ENCODE results near the gene CNTROB.

CNTROB gene

DNA sequence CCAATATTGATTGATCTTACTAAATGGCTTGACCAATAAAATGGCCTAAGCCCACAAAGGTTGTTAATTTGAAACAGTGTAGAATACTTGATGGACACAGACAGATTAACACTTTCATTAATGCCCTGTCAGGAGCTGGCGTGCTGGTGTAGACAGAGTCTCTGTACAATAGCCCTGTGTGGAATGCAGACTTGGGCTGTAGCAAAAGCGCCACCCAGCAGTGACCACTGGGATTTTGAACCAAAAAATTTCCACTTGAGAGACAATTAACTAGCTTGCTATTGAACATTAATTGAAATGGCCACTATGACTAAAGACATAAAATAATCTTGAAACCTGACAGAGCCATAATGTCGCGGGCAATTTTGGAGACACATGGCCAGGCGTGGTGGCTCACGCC is 50.7 kb downstream of the CNTROB start:
- H3K9ac ChIP-seq: no peak overlapping the region
- no peak for TF ChIP-seq CTCF (IDR thresholded peaks at IDR 0.05)
- H3K27me3 ChIP-seq (ENCODE audit: control insufficient read depth, insufficient read depth, low read length): no peaks in the 10 kb centered on the region
- no peaks in the 10 kb centered on the region for H3K4me1 ChIP-seq
- no peak overlapping the region for H2AFZ ChIP-seq
- no peaks in the 10 kb centered on the region for H3K36me3 ChIP-seq (ENCODE audit: control insufficient read depth, insufficient read depth, low read length)
- H3K4me3 ChIP-seq (ENCODE audit: low read depth, low read length): no peak overlapping the region
- H3K27ac ChIP-seq: no peak overlapping the region
- H3K9me3 ChIP-seq (ENCODE audit: control insufficient read depth, low read length): no peaks in the 10 kb centered on the region
- H3K79me2 ChIP-seq: no peaks in the 10 kb centered on the region
- H3K4me2 ChIP-seq (ENCODE audit: low read length): no peak overlapping the region

DNA sequence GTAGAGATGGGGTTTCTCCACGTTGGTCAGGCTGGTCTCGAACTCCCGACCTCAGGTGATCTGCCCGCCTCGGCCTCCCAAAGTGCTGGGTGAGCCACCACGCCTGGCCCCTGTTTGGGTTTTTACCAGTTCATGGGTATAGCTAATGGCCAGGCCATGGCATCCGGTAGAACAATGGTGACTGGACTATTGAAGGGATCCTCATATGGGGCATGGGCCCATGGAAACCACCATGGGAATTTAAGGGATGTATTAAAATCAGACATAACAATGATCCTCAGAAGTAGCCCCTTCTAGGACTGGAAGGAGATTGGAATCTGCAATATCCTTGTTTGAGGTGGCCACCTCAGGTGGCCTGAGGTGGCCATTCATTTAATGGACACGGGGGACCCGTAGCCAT is 52.9 kb downstream of the CNTROB start:
- Histone ChIP-seq H3K4me3 (ENCODE audit: low read depth, low read length) (no peak overlapping the region), H3K9me3 (ENCODE audit: control insufficient read depth, low read length) (no peaks in the 10 kb centered on the region), H3K79me2 (no peaks in the 10 kb centered on the region), H3K4me2 (ENCODE audit: low read length) (no peak overlapping the region), H3K9ac (no peak overlapping the region), H3K4me1 (no peaks in the 10 kb centered on the region), H3K36me3 (ENCODE audit: control insufficient read depth, insufficient read depth, low read length) (no peaks in the 10 kb centered on the region), H3K27ac (no peak overlapping the region), H2AFZ (no peak overlapping the region), H3K27me3 (ENCODE audit: control insufficient read depth, insufficient read depth, low read length) (no peaks in the 10 kb centered on the region)
- TF ChIP-seq CTCF (IDR thresholded peaks at IDR 0.05): no peak

GRCh38 chr17:7987112-7987893 is 55.3 kb downstream of the CNTROB start:
- H2AFZ ChIP-seq: no peak overlapping the region
- no peaks in the 10 kb centered on the region for H3K36me3 ChIP-seq (ENCODE audit: control insufficient read depth, insufficient read depth, low read length)
- no peaks in the 10 kb centered on the region for H3K27me3 ChIP-seq (ENCODE audit: control insufficient read depth, insufficient read depth, low read length)
- H3K79me2 ChIP-seq: no peaks in the 10 kb centered on the region
- H3K27ac ChIP-seq: no peak overlapping the region
- no peaks in the 10 kb centered on the region for H3K9me3 ChIP-seq (ENCODE audit: control insufficient read depth, low read length)
- no peak for TF ChIP-seq CTCF (IDR thresholded peaks at IDR 0.05)
- no peak overlapping the region for H3K9ac ChIP-seq
- no peak overlapping the region for H3K4me3 ChIP-seq (ENCODE audit: low read depth, low read length)
- H3K4me2 ChIP-seq (ENCODE audit: low read length): no peak overlapping the region
- no peaks in the 10 kb centered on the region for H3K4me1 ChIP-seq

GRCh38 chr17:7988750-7989178 is 56.8 kb downstream of the CNTROB start:
- Histone ChIP-seq H3K27ac (no peak overlapping the region), H3K4me1 (no peaks in the 10 kb centered on the region), H3K9ac (no peak overlapping the region), H3K4me3 (ENCODE audit: low read depth, low read length) (no peak overlapping the region), H3K79me2 (no peaks in the 10 kb centered on the region), H3K9me3 (ENCODE audit: control insufficient read depth, low read length) (no peaks in the 10 kb centered on the region), H3K4me2 (ENCODE audit: low read length) (no peak overlapping the region), H3K27me3 (ENCODE audit: control insufficient read depth, insufficient read depth, low read length) (no peaks in the 10 kb centered on the region), H2AFZ (no peak overlapping the region), H3K36me3 (ENCODE audit: control insufficient read depth, insufficient read depth, low read length) (no peaks in the 10 kb centered on the region)
- peak; percentile 74 for TF ChIP-seq CTCF (IDR thresholded peaks at IDR 0.05)

Data from parathyroid adenoma (tissue), 2 donors.